DND-41 (cell line): ENCODE results near the gene ECHDC3.

ENCODE experiments used
- EZH2 ChIP-seq: IDR thresholded peaks from 3 replicates; pipeline ENCODE4 v1.6.1; 2012; ENCODE audit warnings: borderline replicate concordance, low read depth, mild to moderate bottlenecking, moderate library complexity, low read length, inconsistent platforms; ENCODE audit not compliant: severe bottlenecking
- TF ChIP-seq, protein P1 (sequence below): IDR thresholded peaks from 2 replicates; pipeline ENCODE4 v1.5.1; 2012; ENCODE audit warnings: borderline replicate concordance, low read length, moderate library complexity, mild to moderate bottlenecking; ENCODE audit not compliant: poor library complexity, severe bottlenecking; ENCODE audit errors: extremely low read depth

DNA sequence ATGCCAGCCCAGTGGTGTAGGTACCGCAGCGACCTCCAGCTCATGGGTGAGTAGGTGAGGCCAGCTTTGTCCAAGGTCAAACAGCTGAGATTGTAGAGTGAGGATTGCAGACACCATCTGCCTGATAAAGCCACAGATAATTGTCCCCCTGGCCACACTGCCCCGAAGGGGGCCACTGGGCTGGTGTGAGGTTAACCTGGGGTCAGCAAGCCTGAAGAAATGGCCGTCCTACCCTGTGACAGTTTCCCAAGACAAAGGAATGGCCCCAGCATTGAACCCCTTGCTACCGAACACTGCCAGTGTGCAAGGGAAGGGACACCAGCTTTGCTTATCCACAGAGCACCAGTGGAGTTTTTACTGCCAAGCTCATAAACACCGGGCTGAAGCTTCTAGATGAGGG, 23.0 kb downstream of the ECHDC3 start:
- TF ChIP-seq, protein P1, sequence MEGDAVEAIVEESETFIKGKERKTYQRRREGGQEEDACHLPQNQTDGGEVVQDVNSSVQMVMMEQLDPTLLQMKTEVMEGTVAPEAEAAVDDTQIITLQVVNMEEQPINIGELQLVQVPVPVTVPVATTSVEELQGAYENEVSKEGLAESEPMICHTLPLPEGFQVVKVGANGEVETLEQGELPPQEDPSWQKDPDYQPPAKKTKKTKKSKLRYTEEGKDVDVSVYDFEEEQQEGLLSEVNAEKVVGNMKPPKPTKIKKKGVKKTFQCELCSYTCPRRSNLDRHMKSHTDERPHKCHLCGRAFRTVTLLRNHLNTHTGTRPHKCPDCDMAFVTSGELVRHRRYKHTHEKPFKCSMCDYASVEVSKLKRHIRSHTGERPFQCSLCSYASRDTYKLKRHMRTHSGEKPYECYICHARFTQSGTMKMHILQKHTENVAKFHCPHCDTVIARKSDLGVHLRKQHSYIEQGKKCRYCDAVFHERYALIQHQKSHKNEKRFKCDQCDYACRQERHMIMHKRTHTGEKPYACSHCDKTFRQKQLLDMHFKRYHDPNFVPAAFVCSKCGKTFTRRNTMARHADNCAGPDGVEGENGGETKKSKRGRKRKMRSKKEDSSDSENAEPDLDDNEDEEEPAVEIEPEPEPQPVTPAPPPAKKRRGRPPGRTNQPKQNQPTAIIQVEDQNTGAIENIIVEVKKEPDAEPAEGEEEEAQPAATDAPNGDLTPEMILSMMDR = no peak
- TF ChIP-seq EZH2 = no peak
